Omental fat pad (tissue), 4 donors: ENCODE measurements around the gene STAB1. TPM values are rescaled to one million over a fixed set of nuclear protein-coding genes. Genes with fewer than 3 reads are reported as not detected.

ENCODE experiments used
- ATAC-seq: fragments of 150-250 bp; one replicate; pipeline ENCODE4 v1.9.1; 2016; ENCODE audit warnings: mild to moderate bottlenecking, moderate library complexity; ENCODE audit not compliant: low FRiP score
- DNase-seq: peaks from one replicate; pipeline ENCODE4 v3.0.0-alpha.2; 2019; ENCODE audit warnings: low spot score
- CTCF ChIP-seq, 3 donors: fragments of 450-650 bp; IDR thresholded peaks; one replicate each; pipeline ENCODE4 v1.5.1; 2016 to 2017; ENCODE audit warnings: antibody characterized with exemption in 3 of 3, mild to moderate bottlenecking in 3 of 3, moderate library complexity in 2 of 3
- total RNA-seq, 4 donors: library from RNA; depleted of rRNA; stranded (reverse); fragments of >200 nt; gene quantifications; one replicate each; pipeline ENCODE4 v1.1.0, GENCODE V29; 2016

The STAB1 gene
- total RNA-seq, 4 donors from 2014 or later, result 231 to 610 (median 304) TPM

DNA sequence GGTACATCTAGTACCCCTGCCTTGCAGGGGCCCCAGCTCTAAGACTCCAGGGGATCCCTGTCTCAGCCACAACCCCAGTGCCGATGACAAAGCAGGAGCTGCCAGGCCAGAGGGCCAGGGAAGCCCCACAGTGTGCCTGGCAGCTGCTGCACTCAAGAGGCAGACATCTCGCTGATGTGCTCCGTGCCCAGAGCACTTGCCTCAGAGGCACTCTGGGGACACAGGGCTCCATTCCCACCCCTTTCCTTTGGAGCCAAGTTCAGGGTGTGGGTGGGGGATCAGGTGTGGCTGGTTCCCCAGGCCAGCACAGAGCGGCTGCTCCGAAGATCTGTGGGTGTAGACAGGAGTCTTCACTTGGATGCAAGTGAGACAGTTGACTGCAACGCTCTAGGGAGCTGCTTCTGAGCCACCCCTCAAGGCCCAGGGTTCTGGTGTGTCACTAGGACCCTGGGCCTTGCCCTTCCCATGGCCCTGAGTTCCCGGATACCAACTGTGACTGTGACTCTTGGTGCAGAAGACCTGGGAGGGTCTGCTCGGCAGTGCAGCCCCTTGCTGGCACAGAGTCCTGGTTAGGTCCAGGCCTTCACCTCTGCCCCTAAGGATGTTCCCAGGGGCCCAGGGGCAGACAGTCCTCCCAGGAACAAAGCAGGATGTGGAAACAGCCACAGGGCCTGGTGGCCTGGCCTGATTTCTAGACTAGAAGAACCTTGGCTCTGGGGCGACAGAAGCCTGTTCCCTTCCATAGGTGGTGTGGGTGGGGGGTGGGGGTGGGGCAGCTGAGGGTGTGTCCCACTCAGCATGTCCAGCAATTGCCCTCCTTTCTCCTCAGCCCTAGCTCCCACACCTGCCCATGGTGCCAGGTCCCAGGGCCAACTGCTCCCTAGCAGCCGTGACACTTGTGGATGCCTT lies 36.0 kb downstream of the STAB1 start:
- ATAC-seq (no peak), DNase-seq (no peak)
- no peak for TF ChIP-seq CTCF (IDR thresholded peaks at IDR 0.05)

DNA sequence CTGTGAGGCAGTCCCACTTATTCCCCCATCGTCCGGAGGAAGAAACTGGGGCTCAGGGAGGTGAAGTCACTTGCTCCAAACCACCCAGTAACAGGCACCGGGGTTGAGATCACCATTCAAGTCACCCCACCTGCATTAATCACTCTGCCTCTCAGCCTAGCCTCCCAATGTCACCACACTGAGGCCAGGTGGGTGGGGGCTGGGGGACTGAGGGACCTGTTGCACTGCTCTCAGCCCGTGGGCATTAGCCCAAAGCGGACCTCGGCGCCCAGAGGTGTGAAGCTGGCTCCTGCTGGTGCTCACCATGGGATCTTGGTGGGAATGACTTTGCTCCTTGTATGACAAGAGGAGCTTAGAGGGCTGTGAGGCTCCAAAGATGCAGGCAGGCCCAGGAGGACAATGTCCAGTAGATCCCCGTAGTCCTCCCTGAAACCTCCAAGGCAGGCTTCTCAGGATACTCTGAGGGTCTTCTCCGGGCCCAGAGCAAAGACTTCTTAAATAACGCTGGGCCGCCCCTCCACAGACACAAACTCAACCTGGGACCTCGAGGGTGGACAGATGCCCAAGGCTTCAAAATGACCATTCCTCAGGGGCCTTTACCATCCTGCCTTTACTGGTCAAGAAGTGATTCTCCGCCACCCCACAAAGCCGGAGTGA lies 36.9 kb downstream of the STAB1 start:
- TF ChIP-seq CTCF (IDR thresholded peaks at IDR 0.05), result no peak
- no peak for ATAC-seq

GRCh38 chr3:52532517-52532837 lies 37.3 kb downstream of the STAB1 start:
- ATAC-seq (no peak), DNase-seq (no peak)
- TF ChIP-seq CTCF (IDR thresholded peaks at IDR 0.05), result no peak

More for the DNA sequence above, 36.9 kb downstream of the STAB1 start:
- DNase-seq, result no peak

- no peak for TF ChIP-seq CTCF (IDR thresholded peaks at IDR 0.05)
- DNase-seq (no peak), ATAC-seq (no peak)
Measured at GRCh38 chr3:52532838-52533622, 37.9 kb downstream of the STAB1 start.

DNA sequence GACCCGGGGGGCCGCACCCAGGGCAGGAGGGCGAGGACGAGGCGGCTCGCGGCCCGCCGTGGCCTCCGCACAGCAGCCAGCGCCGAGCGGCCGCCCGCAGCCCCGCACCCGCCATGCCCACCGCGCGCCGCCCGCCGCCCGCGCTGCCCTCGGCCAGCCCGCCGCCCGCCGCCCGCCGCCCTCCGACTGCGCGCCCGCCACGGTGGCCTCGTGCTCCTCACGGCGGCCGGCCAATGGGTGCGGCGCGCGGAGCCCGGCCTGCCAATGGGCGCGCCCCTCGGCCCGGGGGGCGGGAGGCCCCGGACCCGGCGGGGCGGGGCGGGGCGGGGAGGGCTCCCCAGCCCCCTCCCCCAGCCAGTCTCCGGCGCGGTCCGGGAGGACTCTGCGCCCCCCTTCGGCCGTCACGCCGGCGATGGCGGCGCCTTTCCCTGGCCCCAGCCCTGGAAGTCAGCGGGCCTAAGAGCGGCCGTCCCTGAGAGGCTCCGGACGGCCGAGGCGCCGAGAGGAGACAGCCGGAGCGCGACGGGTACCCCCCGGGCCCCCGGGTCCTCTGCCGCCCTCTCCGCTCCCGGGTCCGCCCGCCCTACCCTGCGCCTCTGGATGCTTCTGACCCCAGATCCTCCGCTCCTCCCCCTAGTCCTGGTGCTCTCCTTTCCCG lies 38.6 kb downstream of the STAB1 start, which contains the start of gene NT5DC2:
TSS of gene NT5DC2 (minus strand) at position 235 of the 658 bp plus-strand sequence. CDS start at position 115, 120 bp downstream.
- ATAC-seq, result peak; percentile 64
- no peak for DNase-seq
- no peak for TF ChIP-seq CTCF (IDR thresholded peaks at IDR 0.05)
